SK-N-SH (cell line): ENCODE results near the gene PTPRJ. TPM values are rescaled to one million over a fixed set of nuclear protein-coding genes. Genes with fewer than 3 reads are reported as not detected.

Source experiments
- CTCF ChIA-PET: fragments of 300-600, 350-600 bp; formaldehyde crosslinking; extraction: SDS; loops from one replicate; lab custom pipeline; 2021; lab: Yijun Ruan, JAX
- POLR2A ChIA-PET: fragments of 350-600 bp; sonication (Branson Sonifier 250); formaldehyde crosslinking; extraction: SDS; loops from one replicate; lab custom pipeline; 2020; ENCODE audit warnings: antibody characterized with exemption, inconsistent platforms; lab: Yijun Ruan, JAX
- DNase-seq: peaks from one replicate; pipeline ENCODE4 v3.0.0; 2012
- H2AFZ ChIP-seq: fragments of 200-600 bp; sonication (generic); 2 replicates; pipeline ENCODE4 v1.8.1; 2016; ENCODE audit warnings: antibody characterized with exemption, mild to moderate bottlenecking, low read depth
- H3F3A ChIP-seq: fragments of 200-600 bp; sonication (generic); replicated peaks from 2 replicates; pipeline ENCODE3; 2016; ENCODE audit warnings: antibody characterized with exemption, mild to moderate bottlenecking; ENCODE audit not compliant: insufficient read depth
- H3K27ac ChIP-seq, 2 experiments: fragments of 200-500 bp in 1 of 2; fragments of 200-600 bp in 1 of 2; sonication (Bioruptor generic) in 1 of 2; sonication (generic), shearing (Covaris generic) in 1 of 2; 2 replicates each; pipeline versions ENCODE4 v1.5.1 to v1.6.1; 2014 to 2016; ENCODE audit warnings: low read depth in 2 of 2, inconsistent platforms in 1 of 2, low read length in 1 of 2, mild to moderate bottlenecking in 1 of 2, mixed read lengths in 1 of 2
- H3K27me3 ChIP-seq: fragments of 200-600 bp; sonication (generic), shearing (Covaris generic); 2 replicates; pipeline ENCODE4 v1.6.1; 2016; ENCODE audit warnings: mixed run types; ENCODE audit not compliant: insufficient read depth
- H3K36me3 ChIP-seq, 2 experiments: fragments of 200-500 bp in 1 of 2; fragments of 200-600 bp in 1 of 2; sonication (Bioruptor generic) in 1 of 2; sonication (generic) in 1 of 2; replicated peaks in 1 of 2; 2 replicates each; pipeline versions ENCODE3 to v1.5.1; 2014 to 2016; ENCODE audit warnings: low read length in 1 of 2, mild to moderate bottlenecking in 1 of 2; ENCODE audit not compliant: insufficient read depth in 2 of 2, control insufficient read depth in 1 of 2
- H3K4me1 ChIP-seq, 2 experiments: fragments of 200-500 bp in 1 of 2; fragments of 200-600 bp in 1 of 2; sonication (Bioruptor generic) in 1 of 2; sonication (generic), shearing (Covaris generic) in 1 of 2; 2 replicates each; pipeline versions ENCODE4 v1.5.1 to v1.6.1; 2014 to 2016; ENCODE audit warnings: low read depth in 1 of 2, low read length in 1 of 2, mixed run types in 1 of 2; ENCODE audit not compliant: insufficient read depth in 2 of 2, control insufficient read depth in 1 of 2
- H3K4me2 ChIP-seq: fragments of 200-600 bp; sonication (generic), shearing (Covaris generic); 2 replicates; pipeline ENCODE4 v1.6.1; 2017; ENCODE audit warnings: mixed run types
- H3K4me3 ChIP-seq, 2 experiments: fragments of 200-500 bp in 1 of 2; fragments of 200-600 bp in 1 of 2; sonication (Bioruptor generic) in 1 of 2; sonication (generic), shearing (Covaris generic) in 1 of 2; 2 replicates each; pipeline versions ENCODE4 v1.5.1 to v1.8.1; 2014 to 2016; ENCODE audit warnings: low read depth in 2 of 2, inconsistent platforms in 1 of 2, low read length in 1 of 2, mild to moderate bottlenecking in 1 of 2, mixed read lengths in 1 of 2, moderate library complexity in 1 of 2
- H3K79me2 ChIP-seq: fragments of 200-600 bp; sonication (generic); 2 replicates; pipeline ENCODE4 v1.8.1; 2017; ENCODE audit warnings: mild to moderate bottlenecking; ENCODE audit not compliant: insufficient read depth
- H3K9ac ChIP-seq: fragments of 200-600 bp; sonication (generic); 2 replicates; pipeline ENCODE4 v1.6.1; 2017; ENCODE audit warnings: mixed run types
- H3K9me2 ChIP-seq: fragments of 200-600 bp; sonication (generic); 2 replicates; pipeline ENCODE4 v1.6.1; 2017; ENCODE audit warnings: mixed run types
- H3K9me3 ChIP-seq: fragments of 200-600 bp; sonication (generic); 2 replicates; pipeline ENCODE4 v1.6.1; 2017; ENCODE audit warnings: mixed run types, mild to moderate bottlenecking, moderate library complexity
- H4K20me1 ChIP-seq: fragments of 200-600 bp; sonication (generic); 2 replicates; pipeline ENCODE4 v1.6.1; 2017; ENCODE audit warnings: mild to moderate bottlenecking, mixed run types; ENCODE audit not compliant: insufficient read depth
- FOSL2 ChIP-seq: IDR thresholded peaks from 2 replicates; pipeline ENCODE4 v1.4.0; 2012; ENCODE audit warnings: low read depth, mild to moderate bottlenecking, moderate library complexity, borderline replicate concordance
- FOXJ3 ChIP-seq: sonication (generic); formaldehyde crosslinking; IDR thresholded peaks from 2 replicates; pipeline ENCODE4 v1.5.1; 2020; ENCODE audit warnings: mild to moderate bottlenecking, missing genetic modification reagents
- FOXM1 ChIP-seq: IDR thresholded peaks from 2 replicates; pipeline ENCODE4 v1.4.0; 2012; ENCODE audit warnings: low read depth, mild to moderate bottlenecking
- GABPA ChIP-seq: IDR thresholded peaks from 2 replicates; pipeline ENCODE4 v1.4.0; 2012; ENCODE audit warnings: low read depth, mild to moderate bottlenecking
- IRF3 ChIP-seq: fragments of 150-350 bp; IDR thresholded peaks from 2 replicates; pipeline ENCODE4 v1.6.1; 2016; ENCODE audit warnings: mild to moderate bottlenecking, low read depth, low read length
- MEF2A ChIP-seq: IDR thresholded peaks from 2 replicates; pipeline ENCODE4 v1.4.0; 2012; ENCODE audit warnings: low read depth, borderline replicate concordance
- NFIC ChIP-seq: IDR thresholded peaks from 2 replicates; pipeline ENCODE4 v1.4.0; 2012; ENCODE audit warnings: borderline replicate concordance
- POLR2AphosphoS5 ChIP-seq: IDR thresholded peaks from 2 replicates; pipeline ENCODE4 v1.6.1; 2012; ENCODE audit warnings: low read depth, low read length
- RCOR1 ChIP-seq: fragments of 150-350 bp; IDR thresholded peaks from 2 replicates; pipeline ENCODE4 v1.6.1; 2017; ENCODE audit warnings: antibody characterized with exemption, low read length
- REST ChIP-seq: IDR thresholded peaks from 2 replicates; pipeline ENCODE4 v1.6.1; 2012; ENCODE audit warnings: mild to moderate bottlenecking, low read depth, low read length, moderate library complexity
- SIN3A ChIP-seq: IDR thresholded peaks from 2 replicates; pipeline ENCODE4 v1.6.1; 2012; ENCODE audit warnings: low read depth, mild to moderate bottlenecking, low read length, moderate library complexity, borderline replicate concordance
- YY1 ChIP-seq: IDR thresholded peaks from 2 replicates; pipeline ENCODE4 v1.4.0; 2012; ENCODE audit warnings: low read depth, mild to moderate bottlenecking
- WGBS: methylation state at CpG from one replicate; pipeline ENCODE4 v1.1.6; 2017; ENCODE audit warnings: low lambda C conversion rate; 5-methylcytosine and 5-hydroxymethylcytosine counted together
- polyA plus RNA-seq, 3 experiments: library from polyadenylated mRNA; depleted of rRNA; stranded (reverse); fragments of >200 nt; gene quantifications; 2 replicates each; pipeline ENCODE4 v1.2.3, GENCODE V29; 2012
- TF ChIP-seq, protein P1 (sequence below): IDR thresholded peaks from 2 replicates; pipeline ENCODE4 v1.4.0; 2012; ENCODE audit warnings: low read depth, borderline replicate concordance

The PTPRJ gene
- polyA plus RNA-seq, 1 of the 3 experiments (the other 2 are of a cell fraction) = 4.5 TPM

GRCh38 chr11:47964546-47964945 lies 15.8 kb upstream of the PTPRJ start:
- TF ChIP-seq FOXM1 = no peak
- no peak for TF ChIP-seq MEF2A
- TF ChIP-seq YY1 = no peak
- TF ChIP-seq, protein P1, sequence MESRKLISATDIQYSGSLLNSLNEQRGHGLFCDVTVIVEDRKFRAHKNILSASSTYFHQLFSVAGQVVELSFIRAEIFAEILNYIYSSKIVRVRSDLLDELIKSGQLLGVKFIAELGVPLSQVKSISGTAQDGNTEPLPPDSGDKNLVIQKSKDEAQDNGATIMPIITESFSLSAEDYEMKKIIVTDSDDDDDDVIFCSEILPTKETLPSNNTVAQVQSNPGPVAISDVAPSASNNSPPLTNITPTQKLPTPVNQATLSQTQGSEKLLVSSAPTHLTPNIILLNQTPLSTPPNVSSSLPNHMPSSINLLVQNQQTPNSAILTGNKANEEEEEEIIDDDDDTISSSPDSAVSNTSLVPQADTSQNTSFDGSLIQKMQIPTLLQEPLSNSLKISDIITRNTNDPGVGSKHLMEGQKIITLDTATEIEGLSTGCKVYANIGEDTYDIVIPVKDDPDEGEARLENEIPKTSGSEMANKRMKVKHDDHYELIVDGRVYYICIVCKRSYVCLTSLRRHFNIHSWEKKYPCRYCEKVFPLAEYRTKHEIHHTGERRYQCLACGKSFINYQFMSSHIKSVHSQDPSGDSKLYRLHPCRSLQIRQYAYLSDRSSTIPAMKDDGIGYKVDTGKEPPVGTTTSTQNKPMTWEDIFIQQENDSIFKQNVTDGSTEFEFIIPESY = no peak
- no peak for TF ChIP-seq NFIC
- no peak for TF ChIP-seq REST
- TF ChIP-seq FOXJ3 = no peak
- no peak for TF ChIP-seq POLR2AphosphoS5
- no peak for TF ChIP-seq SIN3A
- TF ChIP-seq RCOR1 = no peak
- no peak for TF ChIP-seq IRF3
- no peak for TF ChIP-seq FOSL2
- TF ChIP-seq GABPA = no peak
- TF ChIP-seq, all 33 proteins: peak for 0
- H3F3A ChIP-seq = no peaks in the 10 kb centered on the region
- ChIA-PET CTCF (interaction anchor here (1.8 kb wide), 1 partner anchor 145 kb away, joined by 6 read pairs; no protein-coding TSS in a partner anchor), POLR2A (no interaction called here)
- H3K9ac ChIP-seq = no peak overlapping the region
- 71% methylated on average over 6 of the region's 6 CpGs for WGBS
- H3K27ac ChIP-seq = no peak overlapping the region
- no peak for DNase-seq
- no peaks in the 10 kb centered on the region for H3K9me2 ChIP-seq
- no peaks in the 10 kb centered on the region for H4K20me1 ChIP-seq
- H3K79me2 ChIP-seq = no peaks in the 10 kb centered on the region
- no peak overlapping the region for H3K4me2 ChIP-seq
- H3K4me3 ChIP-seq = no peak overlapping the region
- no peaks in the 10 kb centered on the region for H3K9me3 ChIP-seq
- H2AFZ ChIP-seq = no peak overlapping the region
- no peaks in the 10 kb centered on the region for H3K36me3 ChIP-seq
- H3K27me3 ChIP-seq = no peaks in the 10 kb centered on the region
- H3K4me1 ChIP-seq = peaks cover 0 to 2% of the 10 kb centered on the region in 2 experiments; a peak in 1 of 4 replicates
